Measurements from ENCODE around the gene GJB1.

The GJB1 gene

DNA sequence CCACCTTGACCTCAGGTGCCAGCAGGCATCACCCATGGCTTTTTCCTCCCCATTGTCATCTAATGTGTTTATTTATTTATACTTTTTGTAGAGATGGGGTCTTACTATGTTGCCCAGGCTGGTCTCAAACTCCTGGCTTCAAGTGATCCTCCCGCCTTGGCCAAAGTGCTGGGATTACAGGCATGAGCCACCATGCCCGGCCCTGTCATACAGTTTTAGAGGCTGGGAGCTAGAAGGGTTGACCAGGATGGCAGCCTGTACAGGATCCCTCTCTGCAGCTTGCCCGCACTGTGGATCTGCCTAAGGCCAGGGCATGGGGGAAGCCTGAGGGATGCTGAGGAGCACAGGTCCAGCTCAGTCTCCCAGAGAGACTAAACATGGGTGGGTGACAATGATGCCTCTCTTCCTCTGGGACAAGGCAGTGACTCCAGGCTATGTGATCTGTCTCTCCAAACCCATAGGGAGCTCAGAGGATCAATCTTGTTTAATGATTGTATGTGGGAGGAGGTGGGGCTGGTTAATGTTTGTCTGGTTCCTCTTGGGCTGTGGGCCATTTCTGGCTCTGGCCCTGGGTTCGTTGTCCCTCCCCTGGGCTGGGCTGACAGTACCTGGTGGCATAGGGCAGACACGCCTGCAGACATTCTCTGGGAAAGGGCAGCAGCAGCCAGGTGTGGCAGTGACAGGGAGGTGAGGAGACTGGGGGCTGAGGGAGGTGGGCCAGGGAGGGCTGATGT is 8.3 kb upstream of the GJB1 start:
- DNase-seq (ENCODE audit: low read depth in 3 of 3) = no peak

DNA sequence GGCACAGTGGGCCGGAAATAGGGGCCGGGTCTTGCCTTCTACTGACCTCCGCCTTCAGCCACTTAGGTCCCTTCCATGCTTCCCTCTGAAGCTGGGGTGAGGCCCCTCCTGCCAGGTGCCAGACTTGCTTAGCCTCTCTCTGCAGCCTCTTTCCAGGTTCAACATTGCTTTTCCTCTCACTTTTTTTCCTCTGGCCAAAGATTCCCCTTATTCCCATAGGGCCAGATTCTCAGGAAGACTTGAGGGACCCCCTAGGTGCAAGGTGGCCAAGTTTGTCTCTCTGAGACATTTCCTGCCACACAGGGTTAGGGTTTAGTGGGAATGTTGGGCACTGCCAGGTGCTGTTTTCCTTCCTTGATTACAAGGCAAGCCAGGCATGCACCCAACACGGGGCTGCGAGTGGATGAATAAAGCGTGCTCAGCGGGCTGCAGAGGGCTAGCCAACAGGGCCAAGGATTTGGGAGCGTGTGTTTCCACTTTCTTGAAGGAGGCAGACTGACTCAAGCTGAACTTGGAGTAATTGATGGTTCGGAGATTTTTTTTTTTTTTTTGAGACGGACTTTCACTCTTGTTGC is 7.6 kb upstream of the GJB1 start:
- no peak for DNase-seq (ENCODE audit: low read depth in 3 of 3)

DNA sequence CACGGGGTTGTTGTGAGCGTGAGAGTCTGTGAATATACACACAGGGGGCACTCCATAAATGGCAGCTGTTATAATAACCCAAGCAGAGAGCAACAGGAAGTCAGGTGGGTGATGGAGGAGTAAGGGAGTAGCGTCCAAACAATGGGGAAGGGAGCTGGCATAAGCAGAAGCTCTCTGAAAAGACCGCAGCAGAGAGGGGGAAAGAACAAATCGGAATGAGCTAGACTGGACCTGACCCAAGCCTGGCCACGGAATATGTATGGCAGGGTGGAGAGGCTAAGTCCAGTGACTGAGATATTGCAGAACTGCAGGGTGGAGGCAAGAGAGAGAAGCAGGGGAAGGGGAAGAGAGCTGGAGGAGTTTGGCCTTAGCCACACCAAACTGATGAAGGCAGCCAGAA is 6.5 kb upstream of the GJB1 start:
- no peak for DNase-seq (ENCODE audit: low read depth in 3 of 3)

DNA sequence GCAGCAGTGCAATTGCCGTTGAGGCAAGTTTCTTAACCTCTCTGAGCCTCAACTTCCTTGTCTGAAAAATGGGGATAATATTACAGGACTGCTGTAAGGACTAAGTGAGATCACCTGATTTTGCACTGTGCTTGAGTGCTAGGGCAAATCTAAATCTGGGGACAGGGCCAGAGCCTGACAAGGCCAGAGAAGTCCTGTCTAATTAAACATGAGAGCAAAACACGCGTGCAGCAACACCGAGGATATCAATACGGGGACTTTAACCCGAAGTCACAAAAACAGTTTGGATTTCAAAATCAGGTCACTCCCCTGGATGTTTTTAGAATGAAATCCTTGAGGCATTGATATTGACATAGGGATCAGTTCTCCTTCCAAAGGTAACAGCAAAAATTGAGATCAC is 5.7 kb upstream of the GJB1 start:
- DNase-seq (ENCODE audit: low read depth in 3 of 3) = no peak

DNA sequence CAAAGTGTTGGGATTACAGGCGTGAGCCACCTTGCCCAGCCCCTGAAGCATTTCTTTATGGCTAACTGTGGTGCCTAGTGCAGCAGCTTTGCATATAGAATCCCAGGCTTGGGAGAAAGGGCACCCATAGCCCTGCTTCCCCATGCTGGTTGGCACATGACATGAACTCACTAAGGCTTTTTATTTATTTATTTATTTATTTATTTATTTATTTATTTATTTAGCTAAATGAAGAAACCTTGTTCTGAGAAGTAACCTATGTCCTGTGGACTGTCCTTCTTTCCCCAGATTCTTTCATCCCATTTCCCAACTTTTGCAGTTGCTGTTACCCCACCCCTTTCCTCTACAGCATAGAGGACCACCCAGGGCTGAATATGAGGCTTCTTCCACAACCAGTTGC is 1.9 kb upstream of the GJB1 start:
- DNase-seq (ENCODE audit: low read depth in 3 of 3) = no peak

DNA sequence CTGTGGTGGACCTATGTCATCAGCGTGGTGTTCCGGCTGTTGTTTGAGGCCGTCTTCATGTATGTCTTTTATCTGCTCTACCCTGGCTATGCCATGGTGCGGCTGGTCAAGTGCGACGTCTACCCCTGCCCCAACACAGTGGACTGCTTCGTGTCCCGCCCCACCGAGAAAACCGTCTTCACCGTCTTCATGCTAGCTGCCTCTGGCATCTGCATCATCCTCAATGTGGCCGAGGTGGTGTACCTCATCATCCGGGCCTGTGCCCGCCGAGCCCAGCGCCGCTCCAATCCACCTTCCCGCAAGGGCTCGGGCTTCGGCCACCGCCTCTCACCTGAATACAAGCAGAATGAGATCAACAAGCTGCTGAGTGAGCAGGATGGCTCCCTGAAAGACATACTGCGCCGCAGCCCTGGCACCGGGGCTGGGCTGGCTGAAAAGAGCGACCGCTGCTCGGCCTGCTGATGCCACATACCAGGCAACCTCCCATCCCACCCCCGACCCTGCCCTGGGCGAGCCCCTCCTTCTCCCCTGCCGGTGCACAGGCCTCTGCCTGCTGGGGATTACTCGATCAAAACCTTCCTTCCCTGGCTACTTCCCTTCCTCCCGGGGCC is 1.2 kb downstream of the GJB1 start:
- DNase-seq (ENCODE audit: low read depth in 3 of 3) = no peak

DNA sequence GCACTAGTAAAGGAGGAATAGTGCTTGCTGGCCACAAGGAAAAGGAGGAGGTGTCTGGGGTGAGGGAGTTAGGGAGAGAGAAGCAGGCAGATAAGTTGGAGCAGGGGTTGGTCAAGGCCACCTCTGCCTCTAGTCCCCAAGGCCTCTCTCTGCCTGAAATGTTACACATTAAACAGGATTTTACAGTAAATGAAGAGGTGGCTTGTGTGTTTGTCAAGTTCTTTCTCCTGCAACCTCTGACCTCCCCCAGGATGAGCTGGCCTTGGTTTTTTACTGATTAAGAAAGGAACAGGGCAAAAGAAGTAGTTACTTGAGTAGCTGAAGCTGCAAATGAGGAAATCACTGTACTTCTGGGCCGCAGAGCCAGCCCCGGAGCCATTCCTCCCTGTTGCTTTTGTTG is 2.0 kb downstream of the GJB1 start:
- no peak for DNase-seq (ENCODE audit: low read depth in 3 of 3)

DNA sequence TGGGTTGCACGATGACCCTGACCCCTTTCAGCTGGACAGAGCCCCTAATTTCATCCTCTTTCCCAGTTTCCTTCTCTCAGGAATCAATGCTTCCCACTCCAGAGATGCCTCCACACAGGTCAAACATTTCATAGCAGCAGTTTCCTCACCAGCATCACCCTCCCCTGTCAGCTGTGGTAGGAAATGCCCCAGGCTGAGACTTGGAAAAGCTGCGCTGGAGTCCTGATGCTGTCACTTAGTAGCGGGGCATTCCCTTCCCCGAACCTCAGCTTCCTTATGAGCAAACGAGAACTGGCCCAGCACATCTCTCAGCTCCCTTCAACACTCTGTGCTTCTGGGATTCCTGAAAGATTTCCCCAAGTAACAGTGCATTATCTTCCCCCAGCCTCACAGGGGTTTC is 2.7 kb downstream of the GJB1 start:
- DNase-seq (ENCODE audit: low read depth in 3 of 3) = no peak

DNA sequence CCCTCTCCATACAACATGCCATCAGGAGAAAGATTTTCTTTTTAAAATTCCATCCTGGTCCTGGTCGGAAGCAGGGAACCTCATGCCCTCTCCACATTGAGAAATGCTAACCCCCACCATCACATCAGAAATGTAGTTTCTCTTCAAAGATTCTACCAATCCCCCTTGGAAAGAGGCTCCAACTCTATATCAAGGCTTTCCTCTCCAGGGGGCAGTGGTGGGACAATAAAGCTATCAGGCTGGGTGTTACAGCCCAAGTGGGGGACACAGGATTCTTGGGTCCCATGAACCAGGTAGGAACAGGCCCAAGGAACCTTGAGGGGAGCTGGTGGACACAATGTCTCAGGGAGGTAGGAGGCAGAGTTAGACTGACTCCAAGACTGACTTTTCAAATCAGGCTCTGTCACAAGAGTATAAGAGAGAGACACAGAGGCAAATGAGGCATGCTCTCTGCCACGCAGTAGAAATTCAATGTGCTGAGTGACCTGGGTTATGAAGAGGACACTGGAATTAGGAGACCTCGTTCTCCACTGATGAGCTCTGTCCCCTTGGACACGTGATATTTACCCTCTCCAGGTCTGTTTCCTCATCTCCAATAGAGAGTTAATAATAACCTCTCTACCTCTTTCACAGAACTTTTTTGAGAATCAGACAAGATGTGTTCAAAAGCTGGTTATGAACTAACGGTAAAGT is 4.5 kb downstream of the GJB1 start:
- no peak for DNase-seq (ENCODE audit: low read depth in 3 of 3)

DNA sequence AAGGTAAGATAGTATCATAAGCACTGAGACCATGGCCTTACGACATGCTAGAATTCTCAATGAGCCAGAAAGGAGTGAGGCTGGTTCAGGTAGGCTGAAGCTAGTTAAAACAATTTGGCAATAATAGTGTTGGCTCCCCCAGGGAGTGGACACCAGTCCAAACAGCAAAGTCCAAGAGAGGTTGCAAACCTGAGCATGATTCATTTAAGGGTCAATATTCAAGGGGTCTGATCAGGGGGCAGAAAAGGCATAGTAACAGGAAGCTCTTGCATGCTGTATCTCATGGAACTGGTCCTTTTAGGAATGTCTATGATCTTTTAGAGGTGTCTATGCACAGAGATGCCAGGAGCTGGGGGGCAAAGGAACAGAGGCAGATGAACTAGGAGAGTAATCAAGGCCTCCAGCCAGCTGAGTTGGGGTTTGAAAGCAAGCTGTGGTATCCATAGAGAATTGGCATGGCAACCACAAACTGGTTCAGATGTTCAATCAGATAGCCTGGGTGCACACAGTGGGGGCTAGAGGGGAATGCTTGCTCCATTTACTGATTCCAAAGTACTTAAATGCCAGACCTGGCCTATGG is 5.1 kb downstream of the GJB1 start:
- no peak for DNase-seq (ENCODE audit: low read depth in 3 of 3)

DNA sequence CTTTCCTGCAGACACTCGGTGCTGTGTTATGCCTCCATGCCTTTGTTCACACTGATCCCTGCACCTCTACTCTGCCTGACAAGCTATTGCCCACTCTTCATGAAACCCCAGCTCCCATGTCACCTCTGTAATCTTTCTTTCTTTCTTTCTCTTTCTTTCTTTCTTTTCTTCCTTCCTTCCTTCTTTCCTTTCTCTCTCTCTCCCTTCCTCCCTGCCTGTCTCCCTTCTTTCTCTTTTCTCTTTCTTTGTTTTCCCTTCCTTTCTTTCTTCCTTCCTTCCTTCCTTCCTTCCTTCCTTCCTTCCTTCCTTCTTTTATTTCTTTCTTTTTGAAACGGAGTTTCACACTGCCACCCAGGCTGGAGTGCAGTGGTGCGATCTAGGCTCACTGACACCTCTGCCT is 12.5 kb downstream of the GJB1 start:
- DNase-seq (ENCODE audit: low read depth in 3 of 3) = no peak

DNA sequence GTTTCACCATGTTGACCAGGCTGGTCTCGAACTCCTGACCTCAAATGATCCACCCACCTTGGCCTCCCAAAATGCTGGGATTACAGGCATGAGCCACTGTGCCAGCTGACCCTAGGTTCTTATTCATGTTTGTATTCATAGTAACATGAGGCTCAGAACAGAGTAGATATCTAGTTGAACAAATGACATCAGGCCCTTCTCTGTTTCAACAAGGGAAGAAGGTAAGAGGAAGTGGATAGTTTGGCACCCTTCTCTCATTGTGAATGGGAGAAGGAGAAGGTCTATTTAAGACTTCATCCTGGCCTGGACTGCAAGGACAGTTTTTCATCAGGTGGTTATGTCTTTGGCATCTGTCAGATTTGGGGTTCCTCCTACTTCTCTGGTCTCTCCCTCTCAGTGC is 13.8 kb downstream of the GJB1 start:
- no peak for DNase-seq (ENCODE audit: low read depth in 3 of 3)

DNA sequence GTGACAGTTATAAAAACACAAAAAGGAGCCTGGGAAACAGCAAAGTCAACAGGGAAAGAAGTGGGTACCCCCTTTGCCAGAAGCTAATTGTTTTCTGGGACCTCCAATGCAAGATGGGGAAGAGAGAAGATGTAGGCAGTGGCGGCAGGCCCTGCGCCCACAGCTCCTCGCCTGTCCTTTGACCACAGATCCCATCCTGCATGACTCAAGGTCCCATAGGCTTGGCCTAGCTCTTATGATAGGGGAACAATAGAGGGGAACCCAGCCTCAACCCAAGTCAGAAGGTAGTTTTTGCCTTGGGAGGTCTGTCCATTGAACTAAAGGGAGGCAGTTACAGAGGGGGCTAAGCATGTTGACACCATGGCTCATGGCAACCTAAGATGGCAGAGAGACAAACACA is 16.8 kb downstream of the GJB1 start:
- no peak for DNase-seq (ENCODE audit: low read depth in 3 of 3)

DNA sequence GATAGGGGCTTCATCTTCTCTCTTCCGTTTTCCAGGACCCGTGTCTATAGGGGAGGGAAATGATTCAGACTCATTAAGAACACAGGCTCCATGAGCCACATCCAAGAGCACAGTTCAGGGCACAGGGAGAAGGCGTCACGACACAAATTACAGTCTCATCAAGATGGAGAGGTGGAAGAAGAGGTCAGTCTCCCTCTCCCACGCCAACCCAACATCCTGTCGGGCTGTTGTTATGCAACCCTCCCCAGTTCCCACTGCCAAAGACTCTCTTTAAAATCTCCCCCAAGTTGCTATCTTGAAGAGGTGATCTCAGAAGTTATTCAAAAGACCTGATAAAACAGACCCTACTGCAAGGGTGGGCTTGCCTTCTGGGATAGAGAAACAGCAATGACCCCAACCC is 18.3 kb downstream of the GJB1 start:
- DNase-seq (ENCODE audit: low read depth in 3 of 3) = no peak

DNA sequence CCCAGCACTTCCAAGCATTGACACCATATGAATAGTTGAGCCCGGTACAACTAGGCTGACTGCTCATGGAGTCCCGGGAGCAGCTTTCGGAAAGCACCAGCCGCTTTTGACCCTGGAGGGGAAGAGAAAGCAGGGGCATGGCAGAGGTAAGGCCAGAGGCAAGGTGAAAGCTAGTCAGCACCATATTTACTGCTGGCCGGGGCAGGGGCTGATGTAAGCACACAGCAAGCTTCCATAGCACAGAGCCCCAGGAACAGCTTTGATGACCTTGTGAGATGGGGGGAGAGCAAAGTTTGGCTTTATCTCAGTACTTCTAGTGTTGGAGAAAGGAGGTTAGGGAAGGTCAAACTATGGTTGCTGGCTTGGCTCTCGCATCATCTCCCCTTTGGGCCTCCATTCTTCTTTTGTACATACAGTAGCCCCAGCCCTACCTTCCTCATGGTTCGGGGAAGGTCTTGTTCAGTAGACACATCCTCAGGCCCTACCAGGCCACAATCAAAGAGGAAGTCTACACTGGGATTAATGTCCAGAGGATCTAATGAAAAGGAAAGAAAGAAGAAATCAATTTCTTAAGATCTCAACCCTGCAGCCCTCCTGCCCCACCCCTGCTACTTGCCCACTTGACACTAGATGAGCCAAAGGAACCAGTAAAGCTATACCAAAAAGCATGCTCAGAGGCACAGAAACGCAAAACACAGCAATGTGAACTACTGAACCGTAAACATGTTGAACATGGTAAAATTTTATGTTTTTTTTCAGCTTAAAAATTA is 21.5 kb downstream of the GJB1 start:
- DNase-seq (ENCODE audit: low read depth in 3 of 3) = no peak

DNA sequence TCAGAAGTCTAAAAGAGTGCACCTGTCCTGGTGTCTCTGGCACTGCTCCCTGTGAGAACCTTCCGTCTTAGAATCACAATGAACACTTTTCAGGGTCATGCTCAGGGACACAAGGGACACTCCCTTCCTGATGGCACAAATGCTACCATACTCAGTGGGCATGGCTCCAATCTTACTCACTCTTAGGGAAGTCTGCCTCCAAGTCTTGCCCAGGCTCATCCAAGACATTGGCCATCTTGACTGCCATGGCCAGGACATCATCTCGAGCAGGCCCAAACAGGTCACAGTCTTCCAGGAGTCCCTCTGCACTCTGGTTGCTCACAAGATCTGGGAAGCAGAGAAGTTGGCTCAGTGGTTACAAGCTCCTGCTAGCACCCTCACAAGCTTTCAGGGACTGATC is 22.1 kb downstream of the GJB1 start:
- no peak for DNase-seq (ENCODE audit: low read depth in 3 of 3)

DNA sequence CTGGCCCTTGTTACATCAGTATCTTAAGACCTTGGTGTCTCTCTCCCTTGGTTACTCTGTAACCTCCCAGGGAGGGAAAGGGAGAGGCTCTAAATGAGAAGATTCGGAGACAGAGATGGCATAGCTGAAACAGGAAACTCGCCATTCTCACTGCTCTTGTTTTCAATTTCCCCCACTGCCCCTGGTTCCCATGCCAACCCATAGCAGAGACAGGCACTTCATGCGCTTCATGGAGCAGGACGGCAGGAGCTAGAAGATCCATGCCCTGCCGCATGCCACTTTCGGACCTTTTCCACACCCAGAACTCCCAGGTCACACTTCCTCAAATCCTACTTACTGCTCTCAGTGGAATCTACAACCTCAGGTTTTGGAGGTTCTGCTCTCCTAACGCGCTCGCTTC is 27.8 kb downstream of the GJB1 start:
- no peak for DNase-seq (ENCODE audit: low read depth in 3 of 3)

DNA sequence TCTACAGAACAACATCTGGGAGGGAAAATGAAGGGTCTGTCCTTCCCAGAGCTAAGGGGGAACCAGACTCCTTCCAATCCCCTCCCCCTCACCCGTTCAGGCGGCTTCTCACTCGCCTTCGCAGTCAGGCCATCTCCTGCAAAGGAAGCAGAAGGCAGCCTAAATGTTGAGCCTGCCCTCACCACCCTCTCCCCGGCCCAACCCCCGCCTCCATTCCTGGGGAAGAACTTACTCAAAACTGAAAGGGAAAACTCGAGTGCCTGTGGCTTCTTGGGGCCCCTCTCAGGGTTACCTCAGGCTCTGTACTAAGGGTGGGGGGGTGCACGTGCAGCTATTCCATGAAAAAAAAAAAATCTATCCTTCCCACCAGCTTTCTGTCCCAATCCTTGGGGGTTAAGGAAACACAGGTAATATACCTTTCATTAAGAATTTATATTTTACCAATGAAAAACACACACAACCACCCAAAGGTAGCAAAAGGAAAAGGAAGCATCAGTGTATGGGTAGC is 28.5 kb downstream of the GJB1 start:
- no peak for DNase-seq (ENCODE audit: low read depth in 3 of 3)

DNA sequence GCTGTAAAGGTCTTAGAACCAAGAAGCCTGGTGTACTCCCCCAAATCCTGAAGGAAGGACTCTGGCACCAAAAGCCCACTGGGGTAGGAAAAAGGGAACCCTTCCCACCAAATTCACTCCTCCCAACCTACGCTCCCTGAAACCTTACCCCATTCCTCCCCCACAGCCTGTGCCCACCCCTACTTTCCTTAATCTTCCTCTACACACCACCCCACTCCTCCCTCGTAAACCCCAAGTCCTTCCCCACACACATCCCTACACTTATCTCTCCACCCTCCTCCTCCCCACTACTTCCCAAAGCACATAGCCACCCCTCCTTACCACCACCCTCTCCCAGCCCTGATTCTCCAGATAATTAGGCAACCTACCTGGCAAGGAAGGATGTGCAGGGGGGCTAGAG is 29.2 kb downstream of the GJB1 start:
- no peak for DNase-seq (ENCODE audit: low read depth in 3 of 3)

DNA sequence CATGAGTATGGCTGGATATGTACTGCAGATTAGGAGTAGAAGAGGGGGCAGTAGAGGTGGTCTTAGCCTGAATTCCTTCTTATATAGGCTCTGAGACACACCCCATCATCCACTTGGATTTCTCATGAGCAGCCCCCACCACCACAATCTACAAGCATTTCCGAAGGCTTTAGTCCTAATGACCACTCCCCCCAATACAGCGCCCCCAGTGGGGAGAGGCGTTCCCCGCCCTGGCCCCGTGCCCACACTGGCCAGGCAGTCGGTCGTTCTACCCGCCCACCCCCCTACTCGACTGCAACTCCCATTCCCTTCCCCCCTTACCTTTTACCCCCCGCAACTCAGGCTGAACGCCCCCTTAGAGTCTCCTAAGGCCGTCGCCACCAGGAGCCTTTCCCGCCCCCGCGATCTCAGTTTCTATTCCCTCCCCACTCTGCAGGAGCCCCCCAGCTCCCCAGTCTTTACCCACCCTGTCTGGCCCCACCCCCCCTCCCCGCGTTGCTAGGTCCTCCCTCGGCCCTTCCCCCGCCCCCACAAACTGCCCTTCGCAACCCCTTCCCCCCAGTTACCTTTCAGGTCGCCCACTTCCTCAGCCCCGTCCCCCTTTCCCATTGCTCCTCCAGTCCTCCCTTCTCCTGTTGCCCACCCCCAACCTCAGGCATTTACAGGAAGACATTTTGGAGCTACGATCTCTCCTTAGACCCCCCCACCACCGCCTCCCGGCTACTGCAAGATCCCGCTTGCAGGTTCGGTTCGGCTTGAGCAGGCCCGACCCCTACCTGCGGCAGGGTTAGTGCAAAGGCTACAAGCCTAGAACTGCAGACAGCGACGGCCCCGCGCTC is 30.4 kb downstream of the GJB1 start:
- DNase-seq (ENCODE audit: low read depth in 3 of 3) = no peak

Data from stimulated activated CD4-positive, alpha-beta T cell treated with anti-CD3 and anti-CD28 coated beads, TNF-alpha, amount 100 ng/mL, for 48 hours (primary cell).